Activated naive CD8-positive, alpha-beta T cell treated with anti-CD3 and anti-CD28 coated beads, Interleukin-2, amount 10 ng/mL, durations not matched to agents 7 days and 5 days (primary cell): Measurements from ENCODE around the gene POU2F2. TPM values are rescaled to one million over a fixed set of nuclear protein-coding genes. Genes with fewer than 3 reads are reported as not detected.

Source experiments
- ATAC-seq: fragments of 150-1000 bp; cut with Tn5 transposase; one replicate; pipeline ENCODE4 v1.10.0; 2021; ENCODE audit warnings: low read depth, moderate library complexity
- POLR2A ChIA-PET: fragments of 350-600 bp; sonication (Branson Sonifier 250); formaldehyde crosslinking; loops from one replicate; lab custom pipeline; 2021; ENCODE audit warnings: antibody characterized with exemption; lab: Charles Lee
- DNase-seq: peaks from one replicate; pipeline ENCODE4 v3.0.0; 2021
- H3K27ac Mint-ChIP-seq: one replicate; pipeline ENCODE4 v1.8.0; 2022; ENCODE audit warnings: mild to moderate bottlenecking, mixed read lengths
- H3K27me3 Mint-ChIP-seq: one replicate; pipeline ENCODE4 v1.8.0; 2022; ENCODE audit warnings: mild to moderate bottlenecking, moderate library complexity, mixed read lengths
- H3K36me3 Mint-ChIP-seq: one replicate; pipeline ENCODE4 v1.8.0; 2021; ENCODE audit warnings: mild to moderate bottlenecking, mixed read lengths
- H3K4me1 Mint-ChIP-seq: one replicate; pipeline ENCODE4 v1.8.0; 2021; ENCODE audit warnings: mixed read lengths
- H3K4me3 Mint-ChIP-seq: one replicate; pipeline ENCODE4 v1.8.0; 2022; ENCODE audit warnings: mild to moderate bottlenecking, moderate library complexity, mixed read lengths
- H3K9me3 Mint-ChIP-seq: one replicate; pipeline ENCODE4 v1.8.0; 2021; ENCODE audit warnings: mixed read lengths
- total RNA-seq, 2 experiments: library from RNA; stranded (reverse); gene quantifications; one replicate each; pipeline ENCODE4 v1.2.3, GENCODE V29; 2021

POU2F2 gene
- total RNA-seq, 2 experiments from 2014 or later: 33.0 to 33.9 TPM

GRCh38 chr19:42169486-42170413, 37.5 kb upstream of the POU2F2 start:
- Mint-ChIP-seq H3K4me3 (no peak overlapping the region), H3K4me1 (peaks cover 8% of the 10 kb centered on the region), H3K36me3 (no peaks in the 10 kb centered on the region), H3K27me3 (peaks cover 14% of the 10 kb centered on the region), H3K9me3 (no peaks in the 10 kb centered on the region), H3K27ac (no peak overlapping the region)
- DNase-seq (no peak), ATAC-seq (no peak)
- POLR2A ChIA-PET: no interaction called here

DNA sequence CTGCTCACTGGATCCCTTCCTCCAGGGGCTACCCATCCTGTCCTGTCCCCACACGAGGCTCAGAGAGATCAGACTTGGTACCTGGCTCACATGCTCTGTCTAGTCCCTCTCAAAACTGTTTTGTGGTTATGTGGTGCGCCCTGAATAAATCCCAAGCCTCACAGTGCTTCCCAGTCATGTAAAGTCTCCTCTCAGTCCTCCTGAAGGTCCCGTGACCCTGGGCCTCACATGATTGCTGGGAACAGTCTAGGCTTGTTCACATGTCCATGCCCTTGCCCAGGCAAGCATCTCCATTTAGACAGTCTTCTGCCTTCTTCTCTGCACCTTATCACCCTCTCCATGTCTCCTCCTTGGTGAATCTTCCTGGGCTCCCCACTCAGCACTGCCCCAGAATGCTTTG, 36.0 kb upstream of the POU2F2 start:
- no peaks in the 10 kb centered on the region for H3K9me3 Mint-ChIP-seq
- DNase-seq: no peak
- ATAC-seq: no peak
- POLR2A ChIA-PET: no interaction called here
- peaks cover 8% of the 10 kb centered on the region for H3K27me3 Mint-ChIP-seq
- no peak overlapping the region for H3K4me3 Mint-ChIP-seq
- no peaks in the 10 kb centered on the region for H3K36me3 Mint-ChIP-seq
- no peak overlapping the region for H3K27ac Mint-ChIP-seq
- H3K4me1 Mint-ChIP-seq: peaks cover 8% of the 10 kb centered on the region

- H3K4me3 Mint-ChIP-seq: no peak overlapping the region
- no peaks in the 10 kb centered on the region for H3K36me3 Mint-ChIP-seq
- ATAC-seq: no peak
- no peak for DNase-seq
- no peaks in the 10 kb centered on the region for H3K9me3 Mint-ChIP-seq
- no peak overlapping the region for H3K27ac Mint-ChIP-seq
- POLR2A ChIA-PET: no interaction called here
- H3K4me1 Mint-ChIP-seq: peaks cover 8% of the 10 kb centered on the region
- H3K27me3 Mint-ChIP-seq: peaks cover 12% of the 10 kb centered on the region
Measured at GRCh38 chr19:42166316-42166715, 34.1 kb upstream of the POU2F2 start.

DNA sequence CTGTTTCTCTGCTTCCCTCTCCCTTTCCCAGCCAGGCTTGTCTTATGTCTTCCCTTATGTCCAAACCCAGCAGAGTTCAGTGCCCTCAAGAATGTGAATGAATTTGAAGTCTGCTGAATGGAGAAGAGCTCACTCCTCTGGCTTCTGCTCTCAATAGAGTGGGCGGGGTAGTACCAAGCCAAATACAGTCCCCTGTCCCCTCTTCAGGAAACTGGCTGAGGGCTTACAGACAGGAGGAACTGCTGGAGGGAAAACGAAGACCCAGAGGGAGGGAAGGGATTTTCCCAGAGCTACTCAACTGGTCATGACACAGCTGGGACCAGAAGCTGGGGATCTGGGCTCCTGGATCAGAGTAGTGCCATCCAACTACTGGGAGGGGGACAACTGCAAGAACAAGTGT, 32.9 kb upstream of the POU2F2 start:
- POLR2A ChIA-PET: no interaction called here
- no peak overlapping the region for H3K4me3 Mint-ChIP-seq
- H3K27me3 Mint-ChIP-seq: peaks cover 18% of the 10 kb centered on the region
- no peaks in the 10 kb centered on the region for H3K36me3 Mint-ChIP-seq
- H3K4me1 Mint-ChIP-seq: peaks cover 8% of the 10 kb centered on the region
- H3K27ac Mint-ChIP-seq: no peak overlapping the region
- no peaks in the 10 kb centered on the region for H3K9me3 Mint-ChIP-seq
- DNase-seq: no peak
- ATAC-seq: no peak

- POLR2A ChIA-PET: no interaction called here
- no peak overlapping the region for H3K4me3 Mint-ChIP-seq
- ATAC-seq (no peak), DNase-seq (no peak)
- H3K27me3 Mint-ChIP-seq: peaks cover 19% of the 10 kb centered on the region
- no peaks in the 10 kb centered on the region for H3K36me3 Mint-ChIP-seq
- no peak overlapping the region for H3K27ac Mint-ChIP-seq
- H3K9me3 Mint-ChIP-seq: no peaks in the 10 kb centered on the region
- H3K4me1 Mint-ChIP-seq: peaks cover 10% of the 10 kb centered on the region
Measured at GRCh38 chr19:42161616-42162263, 29.5 kb upstream of the POU2F2 start.

DNA sequence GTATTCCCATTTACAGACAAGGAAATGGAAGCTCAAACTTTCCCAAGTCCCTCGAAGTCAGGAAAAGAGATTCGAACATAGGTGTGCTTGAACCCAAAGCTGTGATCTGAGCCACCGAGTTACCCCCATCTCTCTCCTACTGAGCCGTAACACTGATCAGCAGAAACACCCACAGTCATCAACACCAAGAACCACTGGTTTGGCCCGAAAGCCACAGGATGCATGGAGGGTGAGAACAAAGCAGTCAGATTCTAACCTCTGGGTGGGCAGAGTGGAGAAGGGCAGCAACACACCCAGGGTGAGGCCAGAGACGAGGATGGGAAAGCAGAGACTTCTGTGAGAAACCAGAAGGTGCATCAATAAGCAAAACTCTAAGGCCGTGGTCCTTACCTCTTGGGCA, 27.7 kb upstream of the POU2F2 start:
- Mint-ChIP-seq H3K27me3 (peaks cover 14% of the 10 kb centered on the region), H3K27ac (no peak overlapping the region), H3K4me1 (peaks cover 12% of the 10 kb centered on the region), H3K36me3 (no peaks in the 10 kb centered on the region), H3K9me3 (no peaks in the 10 kb centered on the region), H3K4me3 (no peak overlapping the region)
- POLR2A ChIA-PET: no interaction called here
- DNase-seq (no peak), ATAC-seq (no peak)

DNA sequence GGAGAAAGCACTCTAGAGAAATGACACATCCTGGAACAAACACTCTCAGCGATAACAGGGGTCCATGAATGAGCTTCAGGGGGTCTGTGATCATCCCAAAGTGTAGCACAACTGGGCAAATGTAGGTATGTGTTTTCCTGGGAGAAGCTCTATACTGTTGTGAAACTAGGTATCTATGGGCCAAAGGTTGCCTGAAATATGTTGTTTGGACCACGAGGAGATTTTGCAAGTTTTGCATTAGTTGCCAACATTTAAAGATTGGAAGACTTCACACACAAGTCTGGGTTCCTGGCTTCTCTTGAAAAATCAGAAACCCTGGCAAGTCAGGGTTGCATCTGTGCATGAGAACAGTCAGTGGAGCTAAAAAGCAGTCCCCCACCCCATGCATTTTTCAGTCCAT, 26.7 kb upstream of the POU2F2 start:
- H3K9me3 Mint-ChIP-seq: no peaks in the 10 kb centered on the region
- H3K27ac Mint-ChIP-seq: no peak overlapping the region
- no peak overlapping the region for H3K4me3 Mint-ChIP-seq
- H3K36me3 Mint-ChIP-seq: no peaks in the 10 kb centered on the region
- no peak for ATAC-seq
- POLR2A ChIA-PET: no interaction called here
- peaks cover 11% of the 10 kb centered on the region for H3K27me3 Mint-ChIP-seq
- DNase-seq: no peak
- peaks cover 20% of the 10 kb centered on the region for H3K4me1 Mint-ChIP-seq

- H3K4me3 Mint-ChIP-seq: no peak overlapping the region
- POLR2A ChIA-PET: no interaction called here
- no peak for DNase-seq
- no peaks in the 10 kb centered on the region for H3K9me3 Mint-ChIP-seq
- H3K27ac Mint-ChIP-seq: no peak overlapping the region
- H3K36me3 Mint-ChIP-seq: no peaks in the 10 kb centered on the region
- H3K4me1 Mint-ChIP-seq: peaks cover 22% of the 10 kb centered on the region
- no peak for ATAC-seq
- peaks cover 13% of the 10 kb centered on the region for H3K27me3 Mint-ChIP-seq
Measured at GRCh38 chr19:42156571-42156970, 24.3 kb upstream of the POU2F2 start.

- no peak overlapping the region for H3K27ac Mint-ChIP-seq
- no peak for ATAC-seq
- no peak overlapping the region for H3K4me3 Mint-ChIP-seq
Measured at GRCh38 chr19:42155796-42156195, 23.6 kb upstream of the POU2F2 start.

DNA sequence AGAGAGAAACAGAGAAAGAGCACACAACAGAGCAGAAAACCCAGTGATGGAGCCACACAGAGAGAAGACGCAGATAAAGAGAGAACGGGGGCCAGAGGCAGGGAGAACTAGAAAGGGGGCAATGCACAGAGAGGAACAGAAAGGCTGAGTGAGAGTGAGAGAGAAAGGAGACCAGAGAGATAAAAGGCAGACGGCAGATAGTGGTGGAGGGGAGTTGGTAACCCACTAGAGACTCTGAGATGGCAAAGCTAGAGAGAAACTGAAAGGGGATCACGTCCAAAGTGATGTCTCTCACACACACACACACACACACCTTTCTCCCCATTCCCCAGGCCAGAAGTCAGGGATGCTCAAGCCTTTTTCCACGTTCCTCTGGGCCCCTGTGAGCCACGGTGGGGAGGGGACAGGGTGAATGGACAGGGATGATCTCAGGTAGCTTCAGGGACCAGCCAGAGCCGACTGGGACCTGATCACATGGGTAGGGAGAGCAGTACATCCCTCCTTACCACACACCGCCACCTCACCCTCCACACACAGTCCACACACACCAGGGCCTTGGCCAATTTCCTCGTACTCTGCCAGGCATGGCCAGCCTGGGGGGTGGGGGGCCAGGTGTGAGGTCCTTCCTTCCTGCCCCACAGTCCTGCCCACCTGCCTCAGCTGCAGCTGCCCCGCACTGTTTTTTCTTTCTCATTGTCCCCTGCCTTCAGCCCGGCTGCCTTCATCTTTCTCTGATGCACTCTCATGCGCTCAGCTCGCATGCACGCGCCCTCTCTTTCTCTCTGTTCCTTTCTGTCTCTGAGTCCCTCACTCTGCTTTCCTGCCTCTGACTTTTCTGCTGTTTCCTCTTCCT, 22.5 kb upstream of the POU2F2 start:
- DNase-seq: no peak
- H3K4me3 Mint-ChIP-seq: peak overlapping the region; percentile 63
- peaks cover 20% of the 10 kb centered on the region for H3K4me1 Mint-ChIP-seq
- peak overlapping the region; percentile 80 for H3K27ac Mint-ChIP-seq
- peaks cover 5% of the 10 kb centered on the region for H3K27me3 Mint-ChIP-seq
- POLR2A ChIA-PET: interaction anchor here (0.9 to 1.5 kb wide), 3 partner anchors 14 to 62 kb away, joined by 3 to 4 read pairs (median 3); no protein-coding TSS in a partner anchor
- peak; percentile 61 for ATAC-seq
- no peaks in the 10 kb centered on the region for H3K36me3 Mint-ChIP-seq
- no peaks in the 10 kb centered on the region for H3K9me3 Mint-ChIP-seq

More at GRCh38 chr19:42155796-42156195, 23.6 kb upstream of the POU2F2 start:
- Mint-ChIP-seq H3K9me3 (no peaks in the 10 kb centered on the region), H3K36me3 (no peaks in the 10 kb centered on the region), H3K27me3 (peaks cover 6% of the 10 kb centered on the region), H3K4me1 (peaks cover 22% of the 10 kb centered on the region)
- POLR2A ChIA-PET: interaction anchor here (0.9 to 1.5 kb wide), 2 partner anchors 43 to 61 kb away, joined by 3 to 4 read pairs; no protein-coding TSS in a partner anchor
- no peak for DNase-seq

GRCh38 chr19:42153672-42154433, 21.6 kb upstream of the POU2F2 start:
- peak overlapping the region; percentile 80 for H3K27ac Mint-ChIP-seq
- H3K4me1 Mint-ChIP-seq: peaks cover 26% of the 10 kb centered on the region
- ATAC-seq (no peak), DNase-seq (no peak)
- POLR2A ChIA-PET: no interaction called here
- no peaks in the 10 kb centered on the region for H3K36me3 Mint-ChIP-seq
- peak overlapping the region; percentile 63 for H3K4me3 Mint-ChIP-seq
- H3K27me3 Mint-ChIP-seq: peaks cover 5% of the 10 kb centered on the region
- H3K9me3 Mint-ChIP-seq: no peaks in the 10 kb centered on the region

DNA sequence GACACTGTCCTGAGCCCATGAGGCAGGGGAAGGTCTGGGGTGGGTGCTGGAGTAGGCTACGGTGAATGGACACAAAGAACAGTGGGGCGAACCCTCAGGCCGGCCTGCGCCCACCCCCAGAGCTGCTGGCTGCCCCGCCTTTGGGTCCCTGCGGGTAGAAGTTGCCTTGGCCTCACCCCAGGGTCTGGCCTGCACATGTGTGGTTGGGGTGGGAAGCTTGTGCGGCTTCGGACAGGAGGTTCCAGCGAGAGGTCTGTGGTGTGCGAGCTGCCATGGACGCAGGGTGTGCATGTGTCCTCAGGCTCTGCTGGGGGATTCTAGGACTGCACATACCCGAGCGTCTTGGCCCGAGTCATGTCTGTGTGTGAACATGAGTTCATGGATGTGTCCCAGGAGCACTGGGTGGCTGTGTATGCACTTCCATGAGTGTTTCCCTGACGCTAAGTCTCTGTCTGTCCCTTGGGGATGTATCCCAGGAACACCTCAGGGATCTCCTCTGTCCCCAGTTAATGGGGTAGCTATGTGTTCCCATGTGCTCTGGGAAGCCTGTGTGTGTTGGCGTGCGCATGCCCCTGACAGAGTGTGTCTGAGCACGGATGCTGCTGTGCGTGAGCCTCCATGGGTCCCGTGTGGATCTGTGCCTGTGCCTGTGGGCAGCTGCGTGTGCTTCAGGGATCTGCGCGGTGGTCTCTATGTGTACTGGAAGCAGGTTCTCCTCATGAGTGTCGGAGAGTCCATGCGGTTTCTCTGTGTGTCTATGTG, 20.8 kb upstream of the POU2F2 start:
- H3K9me3 Mint-ChIP-seq: no peaks in the 10 kb centered on the region
- ATAC-seq (no peak), DNase-seq (no peak)
- POLR2A ChIA-PET: no interaction called here
- H3K4me1 Mint-ChIP-seq: peaks cover 32% of the 10 kb centered on the region
- H3K27me3 Mint-ChIP-seq: peaks cover 4% of the 10 kb centered on the region
- no peak overlapping the region for H3K27ac Mint-ChIP-seq
- H3K36me3 Mint-ChIP-seq: no peaks in the 10 kb centered on the region
- H3K4me3 Mint-ChIP-seq: no peak overlapping the region
